ENCODE data around the gene TMIGD1.

Gene TMIGD1, protein sequence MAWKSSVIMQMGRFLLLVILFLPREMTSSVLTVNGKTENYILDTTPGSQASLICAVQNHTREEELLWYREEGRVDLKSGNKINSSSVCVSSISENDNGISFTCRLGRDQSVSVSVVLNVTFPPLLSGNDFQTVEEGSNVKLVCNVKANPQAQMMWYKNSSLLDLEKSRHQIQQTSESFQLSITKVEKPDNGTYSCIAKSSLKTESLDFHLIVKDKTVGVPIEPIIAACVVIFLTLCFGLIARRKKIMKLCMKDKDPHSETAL

GRCh38 chr17:30333503-30334360 lies at the start of gene TMIGD1:
Gene TMIGD1 (minus strand): TSS chr17:30334057. CDS start chr17:30332133, 1,924 bp downstream.
- no peak for DNase-seq

DNA sequence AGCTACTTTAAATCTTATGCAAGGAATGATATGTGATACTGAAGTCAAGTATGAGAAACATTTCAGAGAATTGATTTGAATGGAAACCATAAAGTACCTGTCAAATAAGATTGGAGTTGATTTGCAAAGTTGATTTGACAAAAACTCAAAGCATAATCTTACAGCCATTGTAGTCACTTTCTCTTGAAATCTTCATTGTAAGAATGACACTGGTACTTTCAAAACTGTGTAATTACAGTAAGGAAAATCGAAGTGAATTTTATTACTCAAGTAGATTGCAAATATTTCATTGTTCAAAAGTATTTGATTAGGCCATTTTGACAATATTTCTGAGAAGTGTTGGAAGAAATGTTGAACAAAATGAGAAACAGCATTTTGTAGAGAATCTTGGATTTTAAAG lies 48.5 kb upstream of the TMIGD1 start:
- no peak for DNase-seq

DNA sequence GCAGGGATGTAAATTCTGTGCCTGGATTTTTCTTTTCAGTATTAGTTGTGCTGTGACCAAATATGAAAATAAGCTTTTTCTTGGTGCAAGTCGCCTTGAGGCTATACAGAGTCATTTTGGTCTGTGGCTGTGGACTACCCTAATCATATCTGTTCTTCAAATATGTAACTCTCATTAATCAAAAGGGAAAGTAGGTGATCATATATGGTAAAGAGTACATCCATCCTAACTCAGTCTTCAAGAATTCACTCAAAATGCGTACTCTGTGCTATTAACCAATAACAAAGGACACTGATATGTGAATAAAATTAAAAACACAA lies 47.4 kb upstream of the TMIGD1 start:
- no peak for DNase-seq

- no peak for DNase-seq
These were observed 46.9 kb upstream of the TMIGD1 start for GRCh38 chr17:30380643-30381339.

- peak; percentile 24 for DNase-seq
These were observed 46.1 kb upstream of the TMIGD1 start for GRCh38 chr17:30379903-30380381.

- DNase-seq, result peak; percentile 38
These were observed 45.5 kb upstream of the TMIGD1 start for GRCh38 chr17:30379303-30379902.

GRCh38 chr17:30378825-30379302 lies 45.0 kb upstream of the TMIGD1 start, which contains the start of gene CPD:
Gene CPD (plus strand): TSS chr17:30378927. CDS start chr17:30378981, 54 bp downstream.
- DNase-seq, result peak; percentile 96

- DNase-seq, result peak; percentile 77
These were observed 44.5 kb upstream of the TMIGD1 start for GRCh38 chr17:30378241-30378824.

- DNase-seq, result no peak
These were observed 43.9 kb upstream of the TMIGD1 start for GRCh38 chr17:30377574-30378240.

GRCh38 chr17:30376621-30377452 lies 43.0 kb upstream of the TMIGD1 start:
- DNase-seq, result no peak

DNA sequence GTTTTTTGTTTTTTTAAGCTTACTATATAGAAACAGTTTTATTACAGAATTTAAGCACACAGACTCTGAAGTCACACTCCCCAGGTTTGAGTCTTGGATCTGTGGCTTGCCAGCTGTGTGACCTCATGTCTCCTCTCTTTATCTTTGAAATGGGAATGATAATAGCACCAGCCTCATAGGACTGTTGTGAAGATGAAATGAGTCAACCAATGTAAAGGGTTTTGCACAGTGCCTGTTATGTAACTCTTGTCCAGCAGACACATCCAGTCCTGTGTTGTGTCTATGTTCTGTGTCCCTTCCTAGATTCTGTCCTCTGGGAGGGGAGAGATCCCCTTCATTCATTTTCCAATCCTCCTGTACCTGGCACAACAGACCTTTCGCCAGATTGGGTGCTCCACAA lies 41.8 kb upstream of the TMIGD1 start:
- DNase-seq, result no peak

DNA sequence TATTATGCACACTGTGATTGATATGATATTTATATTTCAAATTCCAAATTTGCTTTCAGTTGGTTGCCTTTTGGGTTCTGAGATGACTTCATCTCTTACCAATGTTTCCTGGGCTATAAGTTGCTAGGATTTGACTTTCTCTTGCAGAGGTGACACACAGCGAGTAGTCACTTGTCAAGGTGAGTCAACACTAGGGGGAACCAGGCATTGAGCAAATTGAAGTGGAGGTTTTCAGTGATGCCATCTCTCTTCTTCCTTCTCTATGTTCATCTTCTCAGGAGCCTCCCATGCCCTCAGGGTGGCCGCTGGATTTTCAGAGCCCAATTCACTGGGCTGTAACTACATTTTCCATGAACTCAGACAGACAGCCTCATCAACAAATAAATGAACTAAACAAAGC lies 38.9 kb upstream of the TMIGD1 start:
- no peak for DNase-seq

DNA sequence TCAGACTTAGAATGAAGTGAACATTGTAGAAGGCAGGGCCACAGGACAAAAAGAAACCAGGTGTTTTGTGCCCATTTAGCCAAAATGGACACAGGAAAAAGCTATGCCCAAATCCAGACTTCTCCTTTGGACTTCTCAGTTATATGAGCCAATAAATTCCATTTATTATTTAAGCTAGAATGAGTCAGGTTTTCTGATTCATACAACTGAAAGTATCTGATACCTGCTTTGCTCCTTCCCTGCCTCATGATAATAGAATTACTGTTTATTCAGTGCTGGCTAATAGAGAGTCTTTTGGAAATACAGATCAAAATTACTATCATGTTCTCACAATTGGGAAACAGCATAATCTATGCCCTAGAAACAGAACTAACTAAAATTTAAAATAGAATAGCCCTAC lies 36.1 kb upstream of the TMIGD1 start:
- DNase-seq, result no peak

DNA sequence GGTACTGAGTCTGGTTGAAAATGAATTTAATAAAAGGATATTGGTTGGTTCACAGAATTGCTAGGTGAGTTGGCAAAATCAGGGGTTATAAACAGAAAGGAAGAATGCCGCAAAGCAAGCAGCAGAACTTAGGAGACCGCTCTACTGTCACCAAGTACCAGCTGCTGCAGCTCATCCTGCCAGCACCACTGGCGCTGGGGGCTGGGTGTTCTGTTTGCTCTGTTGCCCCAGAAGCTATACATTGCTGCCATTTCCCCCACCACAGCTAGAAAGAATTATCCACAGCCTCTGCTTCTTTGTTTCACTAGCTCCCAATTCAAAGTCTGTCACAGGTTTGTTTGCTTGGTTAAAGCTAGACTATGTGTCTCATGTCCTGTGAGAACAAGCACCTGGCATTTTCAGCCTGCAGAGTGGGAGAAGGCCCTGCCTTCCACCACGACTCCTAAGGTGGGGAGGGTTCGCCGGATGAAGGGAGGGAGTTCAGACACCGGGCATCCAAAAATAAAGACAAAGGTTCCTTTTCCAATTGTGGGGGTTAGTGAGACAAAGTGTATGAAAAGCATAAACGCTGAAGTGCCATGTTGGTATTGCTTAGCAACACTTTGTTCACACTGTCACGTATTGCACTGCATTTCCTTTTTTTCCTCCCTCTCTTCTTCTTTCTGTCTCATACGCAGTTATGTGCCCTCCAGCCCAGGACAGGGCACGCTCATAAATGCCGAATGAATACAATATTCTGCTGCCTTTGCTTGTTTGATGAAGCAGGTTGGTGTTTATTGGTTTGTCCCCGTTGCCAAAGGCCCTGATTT lies 35.3 kb upstream of the TMIGD1 start:
- DNase-seq, result no peak

DNA sequence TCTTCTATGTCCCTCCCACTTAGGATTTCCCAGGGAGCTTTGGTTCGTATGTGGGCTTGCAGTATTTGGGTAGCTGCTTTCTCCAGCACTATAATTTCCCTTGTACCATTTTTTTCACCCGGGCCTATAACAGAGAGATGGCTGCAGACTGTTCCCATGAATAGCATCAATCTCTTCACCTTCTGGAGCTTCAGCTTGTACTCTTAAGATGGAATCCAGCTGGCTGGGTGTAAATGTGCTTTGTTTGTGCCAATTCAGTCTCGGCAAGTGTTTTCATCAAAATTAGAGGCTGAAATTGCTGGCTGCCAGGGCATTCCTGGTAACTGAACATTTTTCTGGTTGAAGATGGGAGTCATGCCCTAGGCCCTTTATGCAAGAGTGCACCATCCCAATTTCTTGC lies 32.7 kb upstream of the TMIGD1 start:
- DNase-seq, result no peak

- peak; percentile 85 for DNase-seq
These were observed 29.9 kb upstream of the TMIGD1 start for GRCh38 chr17:30363715-30364202.

DNA sequence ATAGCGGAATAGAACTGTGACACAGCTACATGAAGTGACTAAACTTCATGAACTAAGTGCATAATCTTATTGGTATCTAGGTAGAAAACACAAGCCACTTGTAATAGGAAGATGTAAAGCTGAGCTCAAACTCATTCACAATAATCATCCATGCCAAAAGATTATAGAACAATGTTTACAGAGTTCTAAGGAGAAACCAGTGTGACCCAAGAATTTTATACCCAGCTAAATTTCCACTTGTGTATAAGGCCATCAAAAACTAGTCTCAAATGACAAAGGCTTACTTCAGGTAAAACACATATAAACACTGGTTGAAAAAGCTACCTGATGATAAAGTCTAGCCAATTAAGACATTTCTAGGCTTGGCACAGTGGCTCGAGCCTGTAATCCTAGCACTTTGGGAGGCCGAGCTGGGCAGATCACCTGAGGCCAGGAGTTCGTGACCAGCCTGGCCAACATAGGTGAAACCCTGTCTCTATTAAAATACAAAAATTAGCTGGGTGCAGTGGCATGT lies 28.0 kb upstream of the TMIGD1 start:
- no peak for DNase-seq

- DNase-seq, result no peak
These were observed 26.4 kb upstream of the TMIGD1 start for GRCh38 chr17:30360086-30360808.
